Karpas-422 (cell line): ENCODE results near the gene SPDYE17. TPM values are rescaled to one million over a fixed set of nuclear protein-coding genes. Genes with fewer than 3 reads are reported as not detected.
"Not testable (repeated sequence)": the region's sequence is repeated elsewhere in the genome, so short reads cannot be mapped to it uniquely, and the experiment has no call there.

Experiments used
- DNase-seq: peaks from one replicate; pipeline ENCODE4 v3.0.0-alpha.2; 2015
- H2AFZ ChIP-seq: fragments of 200-600 bp; sonication (generic); 2 replicates; pipeline ENCODE4 v1.6.1; 2014; ENCODE audit warnings: antibody characterized with exemption, low read length, mixed read lengths
- H3K27ac ChIP-seq: fragments of 200-600 bp; sonication (generic); 2 replicates; pipeline ENCODE4 v1.5.1; 2014; ENCODE audit warnings: mild to moderate bottlenecking, low read length, moderate library complexity
- H3K27me3 ChIP-seq: fragments of 200-600 bp; sonication (generic); 2 replicates; pipeline ENCODE4 v1.6.1; 2014; ENCODE audit warnings: low read length, mixed read lengths
- H3K36me3 ChIP-seq: fragments of 200-600 bp; sonication (generic); 2 replicates; pipeline ENCODE4 v1.6.1; 2014; ENCODE audit warnings: low read length, mixed read lengths; ENCODE audit not compliant: insufficient read depth
- H3K4me1 ChIP-seq: fragments of 200-600 bp; sonication (generic); 2 replicates; pipeline ENCODE4 v1.6.1; 2014; ENCODE audit warnings: mild to moderate bottlenecking, low read length, mixed read lengths
- H3K4me2 ChIP-seq: fragments of 200-600 bp; sonication (generic); 2 replicates; pipeline ENCODE4 v1.6.1; 2014; ENCODE audit warnings: low read length, low read depth, mild to moderate bottlenecking; ENCODE audit not compliant: poor library complexity, severe bottlenecking
- H3K4me3 ChIP-seq: fragments of 200-600 bp; sonication (generic); 2 replicates; pipeline ENCODE4 v1.5.1; 2014; ENCODE audit warnings: mild to moderate bottlenecking, antibody characterized with exemption, low read length, mixed read lengths
- H3K79me2 ChIP-seq: fragments of 200-600 bp; sonication (generic); 2 replicates; pipeline ENCODE4 v1.6.1; 2014; ENCODE audit warnings: mild to moderate bottlenecking, low read length, mixed read lengths
- H3K9ac ChIP-seq: fragments of 200-600 bp; sonication (generic); 2 replicates; pipeline ENCODE4 v1.6.0; 2014; ENCODE audit warnings: low read length
- H3K9me2 ChIP-seq: fragments of 200-600 bp; sonication (generic), shearing (Covaris generic); replicated peaks from 2 replicates; pipeline ENCODE4 v1.6.0; 2014; ENCODE audit warnings: mild to moderate bottlenecking, low read length, moderate library complexity; ENCODE audit not compliant: insufficient read depth
- H3K9me3 ChIP-seq: fragments of 300-700, 200-600 bp; sonication (generic); 2 replicates; pipeline ENCODE4 v1.6.1; 2014; ENCODE audit warnings: low read length, mixed read lengths
- H4K20me1 ChIP-seq: fragments of 200-600 bp; sonication (generic); 2 replicates; pipeline ENCODE4 v1.6.1; 2014; ENCODE audit warnings: mild to moderate bottlenecking, antibody characterized with exemption, low read length, low read depth; ENCODE audit not compliant: insufficient read depth
- total RNA-seq: library from RNA; depleted of rRNA; stranded (reverse); fragments of >200 nt; shearing (Covaris generic); gene quantifications from 2 replicates; pipeline ENCODE4 v1.2.3, GENCODE V29; 2014; ENCODE audit warnings: low replicate concordance

The SPDYE17 gene
- total RNA-seq, 1 experiment from 2014 or later: not detected

DNA sequence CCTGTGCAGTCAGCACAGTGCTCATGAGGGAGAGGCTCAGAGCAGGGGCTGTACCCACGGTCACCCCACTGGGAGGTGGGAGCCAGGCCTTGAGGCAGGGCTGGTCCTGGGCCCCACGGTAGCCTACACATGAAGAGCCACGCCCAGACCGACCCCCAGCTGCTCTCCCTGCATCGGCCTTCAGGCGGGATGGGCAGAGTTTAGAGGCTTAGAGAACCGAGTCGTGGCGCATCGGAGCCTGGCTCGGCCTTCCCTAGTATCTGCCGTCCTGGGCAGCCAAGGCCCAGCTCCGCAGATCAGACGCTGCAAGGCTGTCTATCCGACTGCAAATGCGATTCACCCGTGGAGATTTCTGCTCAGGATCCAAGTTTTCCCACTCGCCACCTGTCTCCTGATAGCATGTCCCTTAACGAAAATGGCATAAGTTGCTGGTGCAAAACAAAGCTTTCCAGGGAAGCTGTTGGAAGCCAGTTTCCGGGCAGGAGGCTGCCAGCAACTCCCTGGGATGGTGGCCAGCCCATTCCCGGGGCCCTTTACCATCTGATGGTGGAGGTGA is 29.4 kb downstream of the SPDYE17 start:
- H4K20me1 ChIP-seq, H3K27ac ChIP-seq, H3K79me2 ChIP-seq, H3K27me3 ChIP-seq, H3K9me3 ChIP-seq, H3K9me2 ChIP-seq, DNase-seq, H3K4me1 ChIP-seq, H2AFZ ChIP-seq, H3K4me3 ChIP-seq, H3K36me3 ChIP-seq, H3K4me2 ChIP-seq, H3K9ac ChIP-seq: not testable (repeated sequence)

DNA sequence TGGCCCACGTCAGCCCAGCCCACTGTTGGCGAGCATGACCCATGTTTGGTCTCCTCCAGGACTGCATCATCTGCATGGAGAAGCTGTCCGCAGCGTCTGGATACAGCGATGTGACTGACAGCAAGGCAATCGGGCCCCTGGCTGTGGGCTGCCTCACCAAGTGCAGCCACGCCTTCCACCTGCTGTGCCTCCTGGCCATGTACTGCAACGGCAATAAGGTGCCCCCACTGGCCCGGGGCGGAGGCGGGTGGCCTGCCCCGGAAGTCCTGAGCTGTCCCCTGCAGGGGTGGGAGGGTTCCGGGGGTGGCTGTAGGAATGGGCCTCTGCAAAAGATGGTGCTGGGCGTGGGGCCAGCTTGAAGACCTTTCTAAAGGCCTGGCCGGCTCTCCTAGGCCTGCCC is 30.1 kb downstream of the SPDYE17 start:
- not testable (repeated sequence) for H3K79me2 ChIP-seq, H3K9me2 ChIP-seq, H2AFZ ChIP-seq, DNase-seq, H3K9ac ChIP-seq, H3K4me1 ChIP-seq, H3K9me3 ChIP-seq, H3K4me2 ChIP-seq, H4K20me1 ChIP-seq, H3K36me3 ChIP-seq, H3K27ac ChIP-seq, H3K4me3 ChIP-seq, H3K27me3 ChIP-seq

DNA sequence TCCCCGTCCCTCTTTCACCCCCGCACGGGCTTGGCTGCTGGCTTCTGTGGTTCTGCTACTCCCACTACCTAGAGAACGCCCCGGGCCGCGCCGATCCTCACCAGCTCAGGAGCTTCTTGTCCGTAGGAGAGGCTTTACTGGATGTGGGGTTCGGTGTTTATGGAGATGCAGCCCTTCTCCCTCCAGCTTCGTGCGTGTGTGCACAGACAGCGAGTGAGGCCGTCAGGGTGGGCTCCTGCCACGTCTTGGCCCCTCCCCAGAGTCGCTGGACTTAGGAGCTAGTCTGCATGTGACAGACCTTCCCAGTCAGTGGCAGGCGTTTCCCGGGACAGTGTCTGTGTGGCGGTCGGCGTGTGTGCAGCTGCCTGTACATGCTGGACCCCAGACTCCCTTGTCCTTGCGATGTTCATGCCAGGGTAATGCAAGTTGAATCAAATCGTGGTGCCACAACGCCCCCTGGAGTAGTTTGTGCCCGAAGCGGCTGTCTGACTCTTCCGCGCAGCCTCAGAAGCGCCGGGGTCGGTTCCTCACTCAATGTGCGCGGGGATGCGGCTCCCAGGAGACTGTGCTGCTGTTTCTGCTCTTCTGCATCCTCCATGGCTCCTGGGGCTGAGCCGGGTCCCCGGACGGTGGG is 32.6 kb downstream of the SPDYE17 start:
- not testable (repeated sequence) for H3K4me3 ChIP-seq, H3K9me2 ChIP-seq, H3K9me3 ChIP-seq, H3K9ac ChIP-seq, H3K4me1 ChIP-seq, H3K79me2 ChIP-seq, H2AFZ ChIP-seq, H3K27ac ChIP-seq, H3K27me3 ChIP-seq, H3K36me3 ChIP-seq, H4K20me1 ChIP-seq, H3K4me2 ChIP-seq, DNase-seq

DNA sequence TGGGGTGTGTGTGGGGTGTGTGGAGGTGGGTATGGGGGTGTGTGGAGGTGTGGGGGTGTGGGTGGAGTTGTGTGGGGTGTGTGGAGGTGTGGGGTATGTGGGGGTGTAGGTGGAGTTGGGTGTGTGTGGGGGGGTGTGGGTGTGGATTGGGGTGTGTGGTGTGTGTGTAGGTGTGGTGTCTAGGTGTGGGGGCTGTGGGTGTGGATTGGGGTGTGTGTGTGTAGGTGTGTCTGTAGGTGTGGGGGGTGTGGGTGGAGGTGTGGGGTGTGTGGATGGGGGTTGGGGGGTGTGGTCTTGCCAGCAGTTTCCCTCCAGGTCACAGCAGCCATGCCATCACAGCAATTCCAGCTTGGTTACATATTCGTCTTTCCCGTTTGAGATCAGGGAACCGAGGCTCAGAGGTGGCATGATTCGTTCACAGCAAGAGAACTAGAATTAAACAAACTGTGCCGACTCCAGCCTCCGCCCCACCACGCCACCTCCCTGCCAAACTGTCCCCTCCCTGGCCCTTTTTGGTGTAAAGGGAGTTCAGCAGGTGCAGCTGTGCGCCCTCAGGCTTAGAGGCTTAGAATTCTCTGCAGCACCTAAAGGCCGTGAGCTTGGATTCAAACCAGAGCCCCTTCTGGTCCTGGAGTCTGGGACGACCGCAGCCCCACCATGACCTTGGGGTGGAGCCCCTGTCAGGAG is 33.3 kb downstream of the SPDYE17 start:
- not testable (repeated sequence) for H4K20me1 ChIP-seq, H3K9me3 ChIP-seq, H3K4me2 ChIP-seq, H3K9ac ChIP-seq, H3K36me3 ChIP-seq, H3K27ac ChIP-seq, H2AFZ ChIP-seq, H3K4me3 ChIP-seq, H3K79me2 ChIP-seq, H3K27me3 ChIP-seq, H3K4me1 ChIP-seq, H3K9me2 ChIP-seq
- peak; percentile 75 for DNase-seq

DNA sequence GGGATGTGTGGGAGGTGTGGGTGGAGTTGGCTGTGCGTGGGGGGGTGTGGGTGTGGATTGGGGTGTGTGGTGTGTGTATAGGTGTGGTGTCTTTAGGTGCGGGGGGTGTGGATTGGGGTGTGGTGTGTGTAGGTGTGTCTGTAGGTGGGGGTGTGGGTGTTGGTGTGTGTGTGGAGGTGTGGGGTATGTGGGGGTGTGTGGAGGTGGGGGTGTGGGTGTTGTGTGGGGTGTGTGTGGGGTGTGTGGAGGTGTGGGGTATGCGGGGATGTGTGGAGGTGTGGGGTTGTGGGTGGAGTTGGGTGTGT is 33.9 kb downstream of the SPDYE17 start:
- no peaks in the 10 kb centered on the region for H3K9me2 ChIP-seq
- H3K79me2 ChIP-seq: no peaks in the 10 kb centered on the region
- H3K27me3 ChIP-seq: no peaks in the 10 kb centered on the region
- H3K4me3 ChIP-seq: no peak overlapping the region
- no peak overlapping the region for H3K9ac ChIP-seq
- H3K4me1 ChIP-seq: peaks cover 5% of the 10 kb centered on the region
- no peak overlapping the region for H2AFZ ChIP-seq
- no peaks in the 10 kb centered on the region for H4K20me1 ChIP-seq
- no peaks in the 10 kb centered on the region for H3K36me3 ChIP-seq
- no peaks in the 10 kb centered on the region for H3K9me3 ChIP-seq
- no peak overlapping the region for H3K27ac ChIP-seq
- no peak for DNase-seq
- H3K4me2 ChIP-seq: no peak overlapping the region

DNA sequence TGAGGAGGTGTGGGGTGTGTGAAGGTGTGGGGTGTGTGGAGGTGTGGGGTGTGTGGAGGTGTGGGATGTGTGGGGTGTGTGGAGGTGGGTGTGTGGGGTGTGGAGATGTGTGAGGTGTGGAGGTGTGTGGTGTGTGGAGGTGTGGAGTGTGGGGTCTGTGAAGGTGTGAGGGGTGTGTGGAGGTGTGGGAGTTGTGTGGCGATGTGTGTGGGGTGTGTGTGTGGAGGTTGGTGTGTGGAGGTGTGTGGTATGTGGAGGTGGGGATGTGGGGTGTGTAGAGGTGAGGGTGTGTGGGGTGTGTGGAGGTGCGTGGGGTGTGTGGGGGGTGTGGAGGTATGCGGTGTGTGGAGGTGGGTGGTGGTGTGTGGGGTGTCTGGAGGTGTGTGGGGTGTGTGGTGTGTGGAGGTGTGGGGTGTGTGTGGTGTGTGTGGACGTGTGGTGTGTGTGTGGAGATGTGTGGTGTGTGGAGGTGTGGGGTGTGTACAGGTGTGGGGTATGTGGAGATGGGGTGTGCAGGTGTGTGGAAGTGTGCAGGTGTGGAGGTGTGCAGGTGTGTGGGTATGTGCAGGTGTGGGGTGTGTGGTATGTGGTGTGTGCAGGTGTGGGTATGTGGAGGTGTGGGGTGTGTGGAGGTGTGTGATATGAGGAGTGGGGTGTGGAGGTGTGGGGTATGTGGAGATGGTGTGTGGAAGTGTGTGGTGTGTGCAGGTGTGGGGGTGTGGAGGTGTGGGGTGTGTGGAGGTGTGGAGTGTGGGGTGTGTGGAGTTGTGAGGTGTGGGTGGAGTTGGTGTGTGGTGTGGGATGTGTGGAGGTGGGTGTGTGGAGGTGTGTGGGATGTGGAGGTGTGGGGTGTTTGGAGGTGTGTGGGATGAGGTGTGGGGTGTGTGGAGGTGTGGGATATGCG is 34.5 kb downstream of the SPDYE17 start:
- Histone ChIP-seq H2AFZ (no peak overlapping the region), H3K27me3 (no peaks in the 10 kb centered on the region), H3K9ac (no peak overlapping the region), H3K4me1 (peaks cover 5% of the 10 kb centered on the region), H3K4me3 (no peak overlapping the region), H3K9me2 (no peaks in the 10 kb centered on the region), H3K9me3 (no peaks in the 10 kb centered on the region), H3K27ac (no peak overlapping the region), H3K4me2 (no peak overlapping the region), H3K36me3 (no peaks in the 10 kb centered on the region), H3K79me2 (no peaks in the 10 kb centered on the region), H4K20me1 (no peaks in the 10 kb centered on the region)
- no peak for DNase-seq

DNA sequence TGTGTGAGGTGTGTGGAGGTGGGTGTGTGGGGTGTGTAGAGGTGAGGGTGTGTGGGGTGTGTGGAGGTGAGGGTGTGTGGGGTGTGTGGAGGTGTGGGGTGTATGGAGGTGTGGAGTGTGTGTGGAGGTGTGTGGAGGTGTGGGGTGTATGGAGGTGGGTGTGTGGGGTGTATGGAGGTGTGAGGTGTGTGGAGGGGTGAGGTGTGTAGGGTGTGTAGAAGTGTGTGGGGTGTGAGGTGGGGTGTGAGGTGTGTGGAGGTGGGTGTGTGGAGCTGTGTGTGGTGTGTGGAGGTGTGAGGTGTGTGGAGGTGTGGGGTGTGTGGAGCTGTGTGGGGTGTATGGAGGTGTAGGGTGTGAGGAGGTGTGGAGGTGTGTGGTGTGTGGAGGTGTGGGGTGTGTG is 35.2 kb downstream of the SPDYE17 start:
- not testable (repeated sequence) for H3K4me1 ChIP-seq, H4K20me1 ChIP-seq, H3K79me2 ChIP-seq, H3K9me2 ChIP-seq, H2AFZ ChIP-seq, H3K9ac ChIP-seq, H3K27ac ChIP-seq, H3K4me2 ChIP-seq, H3K36me3 ChIP-seq, DNase-seq, H3K27me3 ChIP-seq, H3K4me3 ChIP-seq, H3K9me3 ChIP-seq

DNA sequence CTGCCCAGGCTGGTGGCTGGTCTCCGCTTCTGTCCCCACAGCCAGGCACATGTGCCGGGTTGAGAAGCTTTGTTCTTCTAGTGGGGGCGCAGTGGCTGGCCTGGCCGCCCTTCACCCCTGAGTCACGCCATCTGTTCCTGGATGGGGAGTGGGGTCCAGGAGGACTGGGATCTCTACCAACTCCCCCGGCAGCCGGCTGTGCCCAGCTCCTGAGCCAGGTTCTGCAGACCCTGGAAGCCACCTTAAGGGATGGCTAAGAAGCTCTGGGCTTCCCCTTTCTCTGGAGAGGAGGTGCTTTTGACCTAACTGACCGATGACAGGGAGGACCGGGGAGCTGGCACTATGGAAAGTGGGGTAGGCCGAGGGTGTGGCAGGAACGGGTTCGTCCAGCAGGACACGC is 37.9 kb downstream of the SPDYE17 start:
- not testable (repeated sequence) for H3K27ac ChIP-seq, H3K9ac ChIP-seq, H4K20me1 ChIP-seq, DNase-seq, H3K9me2 ChIP-seq, H3K9me3 ChIP-seq, H3K4me3 ChIP-seq, H3K27me3 ChIP-seq, H3K4me2 ChIP-seq, H2AFZ ChIP-seq, H3K36me3 ChIP-seq, H3K79me2 ChIP-seq
- peaks cover 12% of the 10 kb centered on the region for H3K4me1 ChIP-seq
